Measurements from ENCODE around the gene EFCAB12.

- TF ChIP-seq, protein P1, sequence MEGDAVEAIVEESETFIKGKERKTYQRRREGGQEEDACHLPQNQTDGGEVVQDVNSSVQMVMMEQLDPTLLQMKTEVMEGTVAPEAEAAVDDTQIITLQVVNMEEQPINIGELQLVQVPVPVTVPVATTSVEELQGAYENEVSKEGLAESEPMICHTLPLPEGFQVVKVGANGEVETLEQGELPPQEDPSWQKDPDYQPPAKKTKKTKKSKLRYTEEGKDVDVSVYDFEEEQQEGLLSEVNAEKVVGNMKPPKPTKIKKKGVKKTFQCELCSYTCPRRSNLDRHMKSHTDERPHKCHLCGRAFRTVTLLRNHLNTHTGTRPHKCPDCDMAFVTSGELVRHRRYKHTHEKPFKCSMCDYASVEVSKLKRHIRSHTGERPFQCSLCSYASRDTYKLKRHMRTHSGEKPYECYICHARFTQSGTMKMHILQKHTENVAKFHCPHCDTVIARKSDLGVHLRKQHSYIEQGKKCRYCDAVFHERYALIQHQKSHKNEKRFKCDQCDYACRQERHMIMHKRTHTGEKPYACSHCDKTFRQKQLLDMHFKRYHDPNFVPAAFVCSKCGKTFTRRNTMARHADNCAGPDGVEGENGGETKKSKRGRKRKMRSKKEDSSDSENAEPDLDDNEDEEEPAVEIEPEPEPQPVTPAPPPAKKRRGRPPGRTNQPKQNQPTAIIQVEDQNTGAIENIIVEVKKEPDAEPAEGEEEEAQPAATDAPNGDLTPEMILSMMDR (IDR thresholded peaks at IDR 0.05) = no peak
- TF ChIP-seq POLR2A (IDR thresholded peaks at IDR 0.05) = no peak
- TF ChIP-seq EP300 (IDR thresholded peaks at IDR 0.05) = no peak
Observed at GRCh38 chr3:129409541-129409940, 18.9 kb downstream of the EFCAB12 start.

Data from gastroesophageal sphincter (tissue), 3 donors.